Adrenal gland (tissue), 12 donors: Measurements from ENCODE around the gene PRTFDC1. TPM values are rescaled to one million over a fixed set of nuclear protein-coding genes. Genes with fewer than 3 reads are reported as not detected.
A peak's percentile ranks its signal among the peaks of the same experiment; 100 is the strongest.

ENCODE experiments used
- DNase-seq, 7 donors: peaks; one replicate each; pipeline ENCODE4 v3.0.0-alpha.2; 2019 to 2020
- H3K27ac ChIP-seq, 5 donors: fragments of 200-600 bp; sonication (generic) in 4 of 5; 1 replicate in 3 of 5; 2 replicates in 2 of 5; pipeline versions ENCODE4 v1.5.1 to v1.8.0; 2016 to 2020; ENCODE audit warnings: mild to moderate bottlenecking in 1 of 5
- H3K27me3 ChIP-seq: fragments of 200-600 bp; 2 replicates; pipeline ENCODE4 v1.8.0; 2021
- H3K36me3 ChIP-seq, 2 donors: fragments of 200-600 bp; replicated peaks in 1 of 2; 1 replicate in 1 of 2; 2 replicates in 1 of 2; pipeline versions ENCODE4 v1.5.1 to v1.8.0; 2018 to 2022
- H3K4me1 ChIP-seq, 2 donors: fragments of 200-600 bp; replicated peaks in 1 of 2; 1 replicate in 1 of 2; 2 replicates in 1 of 2; pipeline versions ENCODE4 v1.5.1 to v1.8.0; 2018 to 2021
- H3K4me3 ChIP-seq, 4 donors: fragments of 200-600 bp; sonication (generic) in 3 of 4; one replicate each; pipeline ENCODE4 v1.5.1; 2016 to 2018
- H3K9me3 ChIP-seq, 3 donors: fragments of 200-600 bp; sonication (generic) in 1 of 3; replicated peaks in 1 of 3; 1 replicate in 2 of 3; 2 replicates in 1 of 3; pipeline versions ENCODE4 v1.5.1 to v1.8.0; 2016 to 2021
- CTCF ChIP-seq, 6 experiments: fragments of 450-650 bp in 4 of 6; fragments of 200-600 bp in 2 of 6; sonication (generic) in 1 of 6; IDR thresholded peaks; 1 replicate in 5 of 6; 2 replicates in 1 of 6; pipeline versions ENCODE4 v1.5.1 to v1.8.0; 2016 to 2021; ENCODE audit warnings: antibody characterized with exemption in 6 of 6, mild to moderate bottlenecking in 2 of 6, moderate library complexity in 1 of 6
- POLR2A ChIP-seq, 2 donors: fragments of 450-650 bp; IDR thresholded peaks; one replicate each; pipeline ENCODE4 v1.6.1; 2017; ENCODE audit warnings: antibody characterized with exemption in 2 of 2, mild to moderate bottlenecking in 2 of 2, moderate library complexity in 1 of 2
- WGBS, 4 donors: extraction: QIAGEN DNeasy Blood & Tissue Kit in 2 of 4; methylation state at CpG; one replicate each; pipeline versions ENCODE4 v1.1.5 to v1.1.7; 2013 to 2017; 5-methylcytosine and 5-hydroxymethylcytosine counted together
- intact Hi-C, 2 donors: fragments of 100-400 bp; cut with DNase I; formaldehyde crosslinking; loops; one replicate each; pipeline versions ENCODE4 v1.14.1 to v1.15.0; 2022 to 2023
- polyA plus RNA-seq, 3 donors: library from polyadenylated mRNA; stranded (reverse); fragments of 200-250 nt in 2 of 3; fragments of 350-450 nt in 1 of 3; fragmentation: Illumina TruSeq in 1 of 3; extraction: RNeasy Lipid Tissue Mini Kit (QIAGEN cat#74804) in 1 of 3; gene quantifications; one replicate each; pipeline ENCODE4 v1.2.3, GENCODE V29; 2013 to 2014
- total RNA-seq, 9 donors: library from RNA; depleted of rRNA in 4 of 9; stranded (reverse); fragments of >200 nt in 4 of 9; fragments of 120-200 nt in 1 of 9; fragmentation: NEBNext Ultra II Directional in 1 of 9; extraction: Animal tissue kit (Norgen Biotek cat#: 25700) in 1 of 9; gene quantifications; one replicate each; pipeline versions ENCODE4 v1.1.0 to v1.2.4, GENCODE V29; 2013 to 2023
- donor health status: healthy with polysubstance abuse.
- donor health status: Bipolar disorder and iron deficiency.
- donor health status: DM: yes; HTN: yes; CAD: no.
- donor health status: DM: no; HTN: no; CAD: no.
- donor health status: DM: no; HTN: no; CAD: no.
- donor health status: DM: yes; HTN: yes; CAD: no.

The PRTFDC1 gene
- total and polyA plus RNA-seq, 12 donors = 13.5 to 56.5 (median 26.6) TPM

- Histone ChIP-seq H3K4me3 (peak overlapping the region in 1 of 4 donors; percentile 27), H3K4me1 (peaks cover 16 to 20% of the 10 kb centered on the region in 2 donors), H3K9me3 (no peaks in the 10 kb centered on the region), H3K27me3 (no peaks in the 10 kb centered on the region), H3K27ac (peak overlapping the region in 3 of 5 donors; percentile 7 to 44 (median 32)), H3K36me3 (no peaks in the 10 kb centered on the region)
- 16 to 18% (median 17%) methylated on average over 4 of the region's 4 CpGs for WGBS, 4 donors
- TF ChIP-seq CTCF (IDR thresholded peaks at IDR 0.05) (no peak), POLR2A (IDR thresholded peaks at IDR 0.05) (no peak)
- DNase-seq = peak in 1 of 7 donors; percentile 35
- intact Hi-C loops = no loop called here
Observed at GRCh38 chr10:24826009-24826408, 126.4 kb downstream of the PRTFDC1 start.

GRCh38 chr10:24825551-24825950 is 126.9 kb downstream of the PRTFDC1 start:
- Histone ChIP-seq H3K9me3 (no peaks in the 10 kb centered on the region), H3K27ac (peak overlapping the region in 3 of 5 donors; percentile 27 to 44 (median 32)), H3K27me3 (no peaks in the 10 kb centered on the region), H3K4me3 (peak overlapping the region in 1 of 4 donors; percentile 27), H3K4me1 (peaks cover 20 to 24% of the 10 kb centered on the region in 2 donors), H3K36me3 (no peaks in the 10 kb centered on the region)
- no peak for DNase-seq
- intact Hi-C loops = no loop called here
- 4 to 13% (median 7%) methylated on average over 1 of the region's 1 CpG for WGBS, 4 donors
- TF ChIP-seq POLR2A (IDR thresholded peaks at IDR 0.05) (no peak), CTCF (IDR thresholded peaks at IDR 0.05) (no peak)

GRCh38 chr10:24824536-24824935 is 127.9 kb downstream of the PRTFDC1 start:
- TF ChIP-seq CTCF (IDR thresholded peaks at IDR 0.05) = no peak
- no peak for TF ChIP-seq POLR2A (IDR thresholded peaks at IDR 0.05)
- Histone ChIP-seq H3K27ac (no peak overlapping the region), H3K36me3 (no peaks in the 10 kb centered on the region), H3K4me1 (peaks cover 24 to 28% of the 10 kb centered on the region in 2 donors), H3K9me3 (no peaks in the 10 kb centered on the region), H3K27me3 (no peaks in the 10 kb centered on the region), H3K4me3 (no peak overlapping the region)
- intact Hi-C loops = no loop called here
- 48 to 58% (median 55%) methylated on average over 2 of the region's 2 CpGs for WGBS, 4 donors
- DNase-seq = no peak

GRCh38 chr10:24824124-24824523 is 128.3 kb downstream of the PRTFDC1 start:
- Histone ChIP-seq H3K27ac (no peak overlapping the region), H3K4me1 (peaks cover 24 to 28% of the 10 kb centered on the region in 2 donors), H3K9me3 (no peaks in the 10 kb centered on the region), H3K4me3 (no peak overlapping the region), H3K27me3 (no peaks in the 10 kb centered on the region), H3K36me3 (no peaks in the 10 kb centered on the region)
- TF ChIP-seq POLR2A (IDR thresholded peaks at IDR 0.05) = no peak
- no peak for TF ChIP-seq CTCF (IDR thresholded peaks at IDR 0.05)
- intact Hi-C loops = no loop called here
- no peak for DNase-seq
